Measurements from ENCODE around the gene PDAP1.
"Not testable (repeated sequence)": the region's sequence is repeated elsewhere in the genome, so short reads cannot be mapped to it uniquely, and the experiment has no call there.

Gene PDAP1, protein sequence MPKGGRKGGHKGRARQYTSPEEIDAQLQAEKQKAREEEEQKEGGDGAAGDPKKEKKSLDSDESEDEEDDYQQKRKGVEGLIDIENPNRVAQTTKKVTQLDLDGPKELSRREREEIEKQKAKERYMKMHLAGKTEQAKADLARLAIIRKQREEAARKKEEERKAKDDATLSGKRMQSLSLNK

GRCh38 chr7:99408379-99409191 is at the start of gene PDAP1, which contains the start of gene BUD31:
Gene PDAP1, minus strand, starts transcription at chr7:99408597. Its CDS starts 49 bp downstream, at chr7:99408548.
Gene BUD31, plus strand, starts transcription at chr7:99408969. Its CDS starts 2,124 bp downstream, at chr7:99411093.
- DNase-seq (ENCODE audit: low read depth in 2 of 2): peak; percentile 83 to 85

GRCh38 chr7:99457650-99458493 is 49.5 kb upstream of the PDAP1 start:
- no peak for DNase-seq (ENCODE audit: low read depth in 2 of 2)

DNA sequence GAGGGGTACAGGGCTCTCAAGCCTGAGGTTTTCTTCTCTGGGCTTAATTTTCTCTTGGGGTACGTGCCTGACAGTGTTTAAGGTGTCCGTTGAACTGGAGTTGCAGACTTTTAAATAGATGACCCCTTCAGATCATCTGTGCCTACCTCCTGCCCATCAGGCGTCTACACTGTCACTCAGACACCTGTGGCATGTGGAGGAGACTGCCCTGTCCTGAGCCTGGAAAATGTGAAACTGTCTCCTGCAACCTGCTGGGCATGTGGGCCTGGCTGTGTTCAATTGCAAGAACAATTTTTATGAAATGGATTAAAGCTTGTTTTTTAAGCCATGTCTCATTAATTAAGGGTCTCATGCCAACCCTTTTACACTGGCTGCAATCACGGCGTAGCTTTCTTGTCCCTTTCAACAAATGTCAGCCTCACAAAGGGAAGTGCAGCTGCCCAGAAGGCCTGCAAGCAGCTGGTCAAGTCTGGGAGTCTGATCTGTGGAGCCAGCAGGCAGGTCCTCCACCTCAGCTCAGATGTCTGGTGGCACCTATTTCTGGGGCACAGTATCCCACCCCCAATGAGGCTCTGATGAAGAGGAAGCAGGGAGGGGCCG is 48.8 kb upstream of the PDAP1 start:
- DNase-seq (ENCODE audit: low read depth in 2 of 2): no peak

DNA sequence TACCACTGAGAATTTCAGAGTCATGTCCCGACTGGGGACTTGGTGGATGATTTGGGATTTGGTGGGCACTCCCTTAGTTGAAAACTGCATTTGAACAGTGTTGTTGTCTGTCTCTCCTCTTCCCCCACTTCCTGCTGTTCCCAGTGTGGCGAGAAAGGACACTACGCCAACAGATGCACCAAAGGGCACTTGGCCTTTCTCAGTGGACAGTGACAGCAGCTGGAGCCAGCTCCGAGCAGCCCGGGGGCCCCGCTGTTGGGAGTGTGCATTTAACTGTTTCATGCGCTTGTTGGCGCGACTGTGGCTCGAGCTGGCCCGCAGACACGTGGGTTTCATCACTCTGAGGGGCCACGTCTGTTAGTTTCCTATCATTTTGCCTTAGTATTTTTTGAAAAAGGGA is 47.9 kb upstream of the PDAP1 start:
- DNase-seq (ENCODE audit: low read depth in 2 of 2): no peak

GRCh38 chr7:99455874-99456273 is 47.5 kb upstream of the PDAP1 start:
- DNase-seq (ENCODE audit: low read depth in 2 of 2): no peak

DNA sequence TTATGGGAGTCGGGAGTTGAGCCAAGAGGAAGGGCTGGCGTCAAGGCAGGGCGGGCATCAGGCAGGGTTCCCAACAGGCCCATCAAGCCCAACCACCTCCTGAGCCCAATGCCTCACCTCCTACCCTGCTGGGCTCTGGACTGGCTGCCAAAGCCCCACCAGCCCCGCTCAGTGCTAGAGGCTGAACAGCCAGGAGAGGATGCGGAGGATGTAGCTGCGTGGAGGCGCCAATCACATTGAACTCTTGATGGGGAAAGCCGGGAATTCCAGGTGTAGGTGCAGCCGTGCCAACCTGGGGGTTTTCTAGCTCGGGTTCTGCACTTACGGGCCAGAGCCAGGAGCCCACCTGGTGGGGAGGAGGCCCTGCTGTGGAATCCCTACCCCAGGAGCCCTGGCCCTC is 44.7 kb upstream of the PDAP1 start:
- no peak for DNase-seq (ENCODE audit: low read depth in 2 of 2)

- DNase-seq (ENCODE audit: low read depth in 2 of 2): no peak
Measured at GRCh38 chr7:99452541-99452940, 44.1 kb upstream of the PDAP1 start.

DNA sequence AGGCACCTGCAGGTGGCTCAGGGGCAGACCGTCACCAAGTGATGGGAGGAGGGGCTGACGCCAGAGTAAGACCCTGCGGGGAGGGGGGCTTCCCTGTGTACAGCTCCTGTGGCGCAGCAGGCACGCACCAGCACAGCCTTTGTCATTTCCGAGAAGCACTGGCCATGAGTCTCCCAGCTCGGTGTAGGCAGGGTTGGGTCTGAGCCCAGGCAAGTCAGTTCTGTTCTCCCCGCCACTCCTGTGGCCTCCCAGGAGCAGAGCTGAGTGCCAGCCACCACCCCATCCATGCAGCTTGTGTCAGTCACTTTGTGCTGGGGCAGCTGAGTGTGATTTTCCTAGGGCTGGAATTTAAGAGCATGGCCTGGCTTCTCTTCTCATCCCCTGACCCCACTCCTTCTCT is 43.5 kb upstream of the PDAP1 start:
- no peak for DNase-seq (ENCODE audit: low read depth in 2 of 2)

DNA sequence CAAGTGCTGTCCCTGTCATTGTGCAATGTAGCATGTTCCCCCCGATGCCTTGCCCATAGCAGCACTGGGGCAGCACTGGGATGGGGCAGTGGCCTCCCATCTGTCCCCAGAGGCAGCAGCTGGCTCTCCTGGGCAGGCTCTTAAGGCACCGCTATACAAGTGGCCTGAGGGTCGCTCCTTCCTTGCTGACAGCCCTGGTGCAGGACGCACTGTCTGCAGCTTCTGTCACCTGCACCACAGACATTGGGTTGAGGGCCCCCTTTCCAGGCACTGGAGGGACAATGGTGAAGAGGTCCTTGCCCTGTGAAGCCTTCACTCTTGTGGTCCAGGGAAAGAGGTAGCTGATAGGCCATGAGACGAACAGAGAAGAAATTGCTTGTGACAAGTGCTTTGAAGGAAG is 40.9 kb upstream of the PDAP1 start:
- DNase-seq (ENCODE audit: low read depth in 2 of 2): no peak

GRCh38 chr7:99448855-99449254 is 40.5 kb upstream of the PDAP1 start:
- no peak for DNase-seq (ENCODE audit: low read depth in 2 of 2)

GRCh38 chr7:99447943-99448342 is 39.5 kb upstream of the PDAP1 start:
- DNase-seq (ENCODE audit: low read depth in 2 of 2): no peak

DNA sequence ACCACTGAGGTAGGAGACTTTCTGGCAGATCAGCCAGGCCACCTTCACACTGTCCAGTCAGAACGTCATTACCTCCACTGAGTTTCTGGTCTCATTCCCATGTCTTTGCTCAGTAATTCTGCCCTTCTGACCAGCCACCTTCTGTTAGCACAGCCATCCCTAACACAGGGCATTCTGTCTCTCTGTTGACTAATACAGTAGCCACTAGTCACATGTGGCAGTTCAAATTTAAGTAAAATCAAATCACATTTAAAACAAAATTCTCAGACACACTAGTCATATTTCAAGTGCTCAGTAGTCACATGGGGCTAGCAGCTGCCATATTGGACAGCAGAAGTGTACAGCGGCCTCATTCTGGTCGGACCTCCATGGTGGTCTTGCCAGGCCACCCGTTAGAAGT is 37.7 kb upstream of the PDAP1 start:
- no peak for DNase-seq (ENCODE audit: low read depth in 2 of 2)

GRCh38 chr7:99440195-99440594 is 31.8 kb upstream of the PDAP1 start:
- no peak for DNase-seq (ENCODE audit: low read depth in 2 of 2)

- DNase-seq (ENCODE audit: low read depth in 2 of 2): peak; percentile 88 to 92
Measured at GRCh38 chr7:99438573-99439480, 30.4 kb upstream of the PDAP1 start, which contains the start of the genes CPSF4 and PTCD1. Gene CPSF4, plus strand, starts transcription at chr7:99438943. Its CDS starts 140 bp downstream, at chr7:99439083. Gene PTCD1, minus strand, starts transcription at chr7:99438798. Its CDS starts 3,556 bp downstream, at chr7:99435242.

GRCh38 chr7:99437946-99438572 is 29.7 kb upstream of the PDAP1 start:
- DNase-seq (ENCODE audit: low read depth in 2 of 2): no peak

- no peak for DNase-seq (ENCODE audit: low read depth in 2 of 2)
Measured at GRCh38 chr7:99433158-99433557, 24.8 kb upstream of the PDAP1 start.

DNA sequence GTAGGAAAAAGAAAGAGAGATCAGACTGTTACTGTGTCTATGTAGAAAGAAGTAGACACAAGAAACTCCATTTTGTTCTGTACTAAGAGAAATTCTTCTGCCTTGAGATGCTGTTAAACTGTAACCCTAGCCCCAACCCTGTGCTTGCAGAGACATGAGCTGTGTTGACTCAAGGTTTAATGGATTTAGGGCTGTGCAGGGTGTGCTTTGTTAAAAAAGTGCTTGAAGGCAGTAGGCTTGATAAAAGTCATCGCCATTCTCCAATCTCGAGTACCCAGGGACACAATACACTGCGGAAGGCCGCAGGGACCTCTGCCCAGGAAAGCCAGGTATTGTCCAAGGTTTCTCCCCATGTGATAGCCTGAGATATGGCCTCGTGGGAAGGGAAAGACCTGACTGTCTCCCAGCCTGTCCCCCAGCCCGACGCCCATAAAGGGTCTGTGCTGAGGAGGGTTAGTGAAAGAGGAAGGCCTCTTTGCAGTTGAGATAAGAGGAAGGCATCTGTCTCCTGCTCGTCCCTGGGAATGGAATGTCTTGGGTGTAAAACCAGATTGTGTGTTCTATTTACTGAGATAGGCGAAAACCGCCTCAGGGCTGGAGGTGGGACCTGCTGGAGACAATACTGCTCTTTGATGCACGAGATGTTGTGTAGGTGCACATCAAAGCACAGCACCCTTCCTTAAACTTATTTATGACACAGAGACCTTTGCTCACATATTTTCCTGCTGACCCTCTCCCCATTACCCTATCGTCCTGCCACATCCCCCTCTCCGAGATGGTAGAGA is 23.6 kb upstream of the PDAP1 start:
- not testable (repeated sequence) for DNase-seq (ENCODE audit: low read depth in 2 of 2)

- DNase-seq (ENCODE audit: low read depth in 2 of 2): no peak
Measured at GRCh38 chr7:99429756-99430155, 21.4 kb upstream of the PDAP1 start.

GRCh38 chr7:99428972-99429566 is 20.7 kb upstream of the PDAP1 start:
- no peak for DNase-seq (ENCODE audit: low read depth in 2 of 2)

Measured in stimulated activated CD4-positive, alpha-beta T cell treated with anti-CD3 and anti-CD28 coated beads, Interleukin-4, amount 100 ng/mL, for 48 hours (primary cell).